ENCODE data around the gene CAMK1D. TPM values are rescaled to one million over a fixed set of nuclear protein-coding genes. Genes with fewer than 3 reads are reported as not detected.

Gene CAMK1D
- total and polyA plus RNA-seq, 2 donors (not counting 3 experiments of a cell fraction or from before 2014, with no cell fraction given), result 0.37 to 4.2 TPM

DNA sequence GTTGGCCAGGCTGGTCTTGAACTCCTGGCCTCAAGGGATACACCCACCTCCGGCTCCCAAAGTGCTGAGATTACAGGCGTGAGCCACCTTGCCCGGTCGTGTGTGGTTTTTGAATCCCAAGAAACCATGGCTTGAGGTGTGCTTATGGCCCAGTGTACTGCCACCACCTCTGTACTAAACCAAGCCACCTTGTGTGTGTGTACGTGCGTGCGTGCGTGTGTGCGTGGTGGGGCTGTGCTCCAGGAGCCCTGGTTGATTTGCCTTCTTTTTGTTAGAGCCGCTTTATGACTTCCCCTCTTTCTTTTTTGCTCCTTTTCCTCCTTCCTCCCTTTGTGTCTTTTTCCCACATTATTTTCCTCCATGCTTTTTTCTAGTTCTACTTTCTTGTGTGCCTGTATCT, 121.4 kb downstream of the CAMK1D start:
- CTCF ChIA-PET, result interaction anchor here (1.2 kb wide), 1 partner anchor 9 kb away, joined by 3 read pairs; no protein-coding TSS in a partner anchor
- Histone ChIP-seq H3K27ac (ENCODE audit: insufficient read depth, low read depth, low read length) (no peak overlapping the region), H3K79me2 (ENCODE audit: control insufficient read depth, insufficient read depth, low read length) (no peaks in the 10 kb centered on the region), H3K4me2 (ENCODE audit: insufficient read depth, low read length) (no peak overlapping the region), H3K9ac (replicated peaks; ENCODE audit: extremely low read depth, insufficient read depth, low read length) (no peak overlapping the region), H4K20me1 (replicated peaks; ENCODE audit: control insufficient read depth, extremely low read depth, insufficient read depth, low read length) (no peaks in the 10 kb centered on the region), H3K9me1 (replicated peaks; ENCODE audit: control insufficient read depth, extremely low read depth, insufficient read depth, low read length) (no peaks in the 10 kb centered on the region), H3K36me3 (ENCODE audit: control insufficient read depth in 2 of 2, extremely low read depth in 1 of 2, insufficient read depth in 2 of 2, low read length in 2 of 2) (no peaks in the 10 kb centered on the region), H3K9me3 (replicated peaks; ENCODE audit: control insufficient read depth, insufficient read depth, low read length) (no peaks in the 10 kb centered on the region), H3K4me3 (replicated peaks in 1 of 3; ENCODE audit: insufficient read depth in 1 of 3, low read depth in 1 of 3, low read length in 3 of 3) (no peak overlapping the region), H2AFZ (ENCODE audit: low read depth, low read length) (no peak overlapping the region), H3K4me1 (ENCODE audit: control insufficient read depth, extremely low read depth, insufficient read depth, low read length) (no peaks in the 10 kb centered on the region), H3K27me3 (ENCODE audit: control insufficient read depth in 2 of 2, insufficient read depth in 2 of 2, low read length in 2 of 2) (no peaks in the 10 kb centered on the region)
- intact Hi-C loops (cut with micrococcal nuclease) (no loop called here), dilution Hi-C loops (cut with MboI; ENCODE audit: extremely low pct_ligation_motif_present, low sequenced_read_pairs) (no loop called here)
- no TSS peak for BruUV-seq (replicated peaks)
- POLR2A ChIA-PET, result no interaction called here
- no peak for TF ChIP-seq EZH2 (IDR thresholded peaks at IDR 0.05; ENCODE audit: borderline replicate concordance, low read depth, low read length, severe bottlenecking)
- no peak for TF ChIP-seq FOS (IDR thresholded peaks at IDR 0.05; ENCODE audit: borderline replicate concordance, insufficient read depth, low read length)
- no peak for TF ChIP-seq GATA2 (IDR thresholded peaks at IDR 0.05; ENCODE audit: insufficient read depth, insufficient read length, low read depth, low read length)
- TF ChIP-seq, protein P1, sequence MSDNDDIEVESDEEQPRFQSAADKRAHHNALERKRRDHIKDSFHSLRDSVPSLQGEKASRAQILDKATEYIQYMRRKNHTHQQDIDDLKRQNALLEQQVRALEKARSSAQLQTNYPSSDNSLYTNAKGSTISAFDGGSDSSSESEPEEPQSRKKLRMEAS (IDR thresholded peaks at IDR 0.05; ENCODE audit: insufficient read depth, insufficient read length), result no peak
- TF ChIP-seq POLR2A (IDR thresholded peaks at IDR 0.05; ENCODE audit: low read depth, low read length), result no peak
- no peak for TF ChIP-seq JUN (IDR thresholded peaks at IDR 0.05; ENCODE audit: borderline replicate concordance, insufficient read depth, insufficient read length, low read depth)
- no peak for TF ChIP-seq POLR2AphosphoS5 (IDR thresholded peaks at IDR 0.05; ENCODE audit: insufficient read depth, low read depth, low read length)
- no peak for TF ChIP-seq MYC (IDR thresholded peaks at IDR 0.05; ENCODE audit: low read depth, low read length)
- TF ChIP-seq, protein P2, sequence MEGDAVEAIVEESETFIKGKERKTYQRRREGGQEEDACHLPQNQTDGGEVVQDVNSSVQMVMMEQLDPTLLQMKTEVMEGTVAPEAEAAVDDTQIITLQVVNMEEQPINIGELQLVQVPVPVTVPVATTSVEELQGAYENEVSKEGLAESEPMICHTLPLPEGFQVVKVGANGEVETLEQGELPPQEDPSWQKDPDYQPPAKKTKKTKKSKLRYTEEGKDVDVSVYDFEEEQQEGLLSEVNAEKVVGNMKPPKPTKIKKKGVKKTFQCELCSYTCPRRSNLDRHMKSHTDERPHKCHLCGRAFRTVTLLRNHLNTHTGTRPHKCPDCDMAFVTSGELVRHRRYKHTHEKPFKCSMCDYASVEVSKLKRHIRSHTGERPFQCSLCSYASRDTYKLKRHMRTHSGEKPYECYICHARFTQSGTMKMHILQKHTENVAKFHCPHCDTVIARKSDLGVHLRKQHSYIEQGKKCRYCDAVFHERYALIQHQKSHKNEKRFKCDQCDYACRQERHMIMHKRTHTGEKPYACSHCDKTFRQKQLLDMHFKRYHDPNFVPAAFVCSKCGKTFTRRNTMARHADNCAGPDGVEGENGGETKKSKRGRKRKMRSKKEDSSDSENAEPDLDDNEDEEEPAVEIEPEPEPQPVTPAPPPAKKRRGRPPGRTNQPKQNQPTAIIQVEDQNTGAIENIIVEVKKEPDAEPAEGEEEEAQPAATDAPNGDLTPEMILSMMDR (IDR thresholded peaks at IDR 0.05; ENCODE audit: extremely low read depth in 1 of 2, insufficient read depth in 1 of 2, low read depth in 1 of 2, low read length in 2 of 2), result no peak
- DNase-seq (ENCODE audit: low read depth, low spot score), result no peak
- no peak for FAIRE-seq

Measured in endothelial cell of umbilical vein (primary cell).